ENCODE measurements around the gene RRP8. TPM values are rescaled to one million over a fixed set of nuclear protein-coding genes. Genes with fewer than 3 reads are reported as not detected.
A peak's percentile ranks its signal among the peaks of the same experiment; 100 is the strongest.

The RRP8 gene
- total and polyA plus RNA-seq, 9 of the 15 experiments (the other 6 are each of a cell fraction or from before 2014, with no cell fraction given) = 5.7 to 47.3 (median 32.6) TPM

DNA sequence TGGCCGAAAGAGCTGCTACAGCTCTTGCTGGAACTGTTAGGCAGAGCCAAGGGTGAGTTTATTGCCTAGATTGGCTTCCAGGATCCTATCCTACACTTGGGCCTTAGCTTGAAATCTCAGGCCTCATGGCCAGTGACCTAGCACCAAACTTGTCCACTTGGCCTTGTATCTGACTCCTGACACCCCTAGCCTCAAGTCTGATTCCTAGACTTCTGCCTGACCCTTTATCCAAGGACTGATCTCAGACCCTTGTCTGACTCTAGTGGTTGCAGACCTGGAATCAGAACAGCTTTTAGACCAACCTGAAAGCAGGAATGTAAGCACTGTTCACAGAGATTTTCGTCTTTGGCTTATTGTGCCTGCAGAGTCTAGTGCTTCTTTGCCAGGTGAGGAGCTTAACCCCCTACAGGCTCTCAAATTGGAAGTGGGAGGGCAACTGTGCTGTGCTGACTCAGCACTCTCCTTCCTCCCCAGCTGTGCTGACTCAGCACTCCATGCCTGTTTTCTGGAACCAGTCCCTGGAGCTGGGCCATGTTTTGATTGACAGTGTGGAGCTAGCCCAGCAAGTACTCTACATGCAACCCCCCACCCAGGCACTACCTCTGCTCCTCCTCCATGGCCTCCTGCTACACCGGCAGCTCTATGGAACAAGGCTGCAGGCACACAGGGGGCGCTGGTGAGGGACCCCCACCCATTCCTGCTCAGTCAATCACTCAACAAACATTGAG is 35.1 kb downstream of the RRP8 start (continued):
- TF ChIP-seq, protein P1, sequence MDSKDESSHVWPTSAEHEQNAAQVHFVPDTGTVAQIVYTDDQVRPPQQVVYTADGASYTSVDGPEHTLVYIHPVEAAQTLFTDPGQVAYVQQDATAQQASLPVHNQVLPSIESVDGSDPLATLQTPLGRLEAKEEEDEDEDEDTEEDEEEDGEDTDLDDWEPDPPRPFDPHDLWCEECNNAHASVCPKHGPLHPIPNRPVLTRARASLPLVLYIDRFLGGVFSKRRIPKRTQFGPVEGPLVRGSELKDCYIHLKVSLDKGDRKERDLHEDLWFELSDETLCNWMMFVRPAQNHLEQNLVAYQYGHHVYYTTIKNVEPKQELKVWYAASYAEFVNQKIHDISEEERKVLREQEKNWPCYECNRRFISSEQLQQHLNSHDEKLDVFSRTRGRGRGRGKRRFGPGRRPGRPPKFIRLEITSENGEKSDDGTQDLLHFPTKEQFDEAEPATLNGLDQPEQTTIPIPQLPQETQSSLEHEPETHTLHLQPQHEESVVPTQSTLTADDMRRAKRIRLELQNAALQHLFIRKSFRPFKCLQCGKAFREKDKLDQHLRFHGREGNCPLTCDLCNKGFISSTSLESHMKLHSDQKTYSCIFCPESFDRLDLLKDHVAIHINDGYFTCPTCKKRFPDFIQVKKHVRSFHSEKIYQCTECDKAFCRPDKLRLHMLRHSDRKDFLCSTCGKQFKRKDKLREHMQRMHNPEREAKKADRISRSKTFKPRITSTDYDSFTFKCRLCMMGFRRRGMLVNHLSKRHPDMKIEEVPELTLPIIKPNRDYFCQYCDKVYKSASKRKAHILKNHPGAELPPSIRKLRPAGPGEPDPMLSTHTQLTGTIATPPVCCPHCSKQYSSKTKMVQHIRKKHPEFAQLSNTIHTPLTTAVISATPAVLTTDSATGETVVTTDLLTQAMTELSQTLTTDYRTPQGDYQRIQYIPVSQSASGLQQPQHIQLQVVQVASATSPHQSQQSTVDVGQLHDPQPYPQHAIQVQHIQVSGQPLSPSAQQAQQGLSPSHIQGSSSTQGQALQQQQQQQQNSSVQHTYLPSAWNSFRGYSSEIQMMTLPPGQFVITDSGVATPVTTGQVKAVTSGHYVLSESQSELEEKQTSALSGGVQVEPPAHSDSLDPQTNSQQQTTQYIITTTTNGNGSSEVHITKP (IDR thresholded peaks at IDR 0.05; ENCODE audit: partially characterized antibody) = no peak
- peak; percentile 91 for TF ChIP-seq MYNN (IDR thresholded peaks at IDR 0.05)
- TF ChIP-seq MYNN (CRISPR knock-in tag; IDR thresholded peaks at IDR 0.05) = no peak
- peak; percentile 90 for TF ChIP-seq MEIS2 (IDR thresholded peaks at IDR 0.05; ENCODE audit: partially characterized antibody)
- TF ChIP-seq, protein P2, sequence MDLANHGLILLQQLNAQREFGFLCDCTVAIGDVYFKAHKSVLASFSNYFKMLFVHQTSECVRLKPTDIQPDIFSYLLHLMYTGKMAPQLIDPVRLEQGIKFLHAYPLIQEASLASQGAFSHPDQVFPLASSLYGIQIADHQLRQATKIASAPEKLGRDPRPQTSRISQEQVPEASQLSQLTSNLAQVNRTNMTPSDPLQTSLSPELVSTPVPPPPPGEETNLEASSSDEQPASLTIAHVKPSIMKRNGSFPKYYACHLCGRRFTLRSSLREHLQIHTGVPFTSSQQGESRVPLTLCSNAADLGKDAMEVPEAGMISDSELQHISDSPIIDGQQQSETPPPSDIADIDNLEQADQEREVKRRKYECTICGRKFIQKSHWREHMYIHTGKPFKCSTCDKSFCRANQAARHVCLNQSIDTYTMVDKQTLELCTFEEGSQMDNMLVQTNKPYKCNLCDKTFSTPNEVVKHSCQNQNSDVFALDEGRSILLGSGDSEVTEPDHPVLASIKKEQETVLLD (IDR thresholded peaks at IDR 0.05) = no peak
- TF ChIP-seq POLR3G (IDR thresholded peaks at IDR 0.05; ENCODE audit: extremely low read depth, insufficient read length, insufficient replicate concordance) = no peak
- no peak for TF ChIP-seq U2AF1 (optimal IDR thresholded peaks at IDR 0.05; ENCODE audit: low read depth, low read length)
- no peak; the same call in 1 of the 2 replicates for TF ChIP-seq ZNF239 (CRISPR knock-in tag; IDR thresholded peaks at IDR 0.05)
- TF ChIP-seq, protein P3, sequence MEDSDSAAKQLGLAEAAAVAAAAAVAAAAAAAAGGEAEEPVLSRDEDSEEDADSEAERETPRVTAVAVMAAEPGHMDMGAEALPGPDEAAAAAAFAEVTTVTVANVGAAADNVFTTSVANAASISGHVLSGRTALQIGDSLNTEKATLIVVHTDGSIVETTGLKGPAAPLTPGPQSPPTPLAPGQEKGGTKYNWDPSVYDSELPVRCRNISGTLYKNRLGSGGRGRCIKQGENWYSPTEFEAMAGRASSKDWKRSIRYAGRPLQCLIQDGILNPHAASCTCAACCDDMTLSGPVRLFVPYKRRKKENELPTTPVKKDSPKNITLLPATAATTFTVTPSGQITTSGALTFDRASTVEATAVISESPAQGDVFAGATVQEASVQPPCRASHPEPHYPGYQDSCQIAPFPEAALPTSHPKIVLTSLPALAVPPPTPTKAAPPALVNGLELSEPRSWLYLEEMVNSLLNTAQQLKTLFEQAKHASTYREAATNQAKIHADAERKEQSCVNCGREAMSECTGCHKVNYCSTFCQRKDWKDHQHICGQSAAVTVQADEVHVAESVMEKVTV (CRISPR knock-in tag; IDR thresholded peaks at IDR 0.05) = no peak
- TF ChIP-seq KLF6 (CRISPR knock-in tag; IDR thresholded peaks at IDR 0.05; ENCODE audit: borderline replicate concordance) = no peak
- TF ChIP-seq CHD2 (IDR thresholded peaks at IDR 0.05; ENCODE audit: low read depth, low read length) = no peak
- TF ChIP-seq, protein P4, sequence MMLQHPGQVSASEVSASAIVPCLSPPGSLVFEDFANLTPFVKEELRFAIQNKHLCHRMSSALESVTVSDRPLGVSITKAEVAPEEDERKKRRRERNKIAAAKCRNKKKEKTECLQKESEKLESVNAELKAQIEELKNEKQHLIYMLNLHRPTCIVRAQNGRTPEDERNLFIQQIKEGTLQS (IDR thresholded peaks at IDR 0.05) = peak; percentile 79
- TF ChIP-seq, protein P4 (CRISPR knock-in tag; conservative IDR thresholded peaks at IDR 0.05) = no peak
- TF ChIP-seq PHF8 (IDR thresholded peaks at IDR 0.05; ENCODE audit: borderline replicate concordance, low read length) = no peak
- no peak for TF ChIP-seq SIN3B (IDR thresholded peaks at IDR 0.05; ENCODE audit: low read depth)

Data from K562 (cell line).